Heart right ventricle (tissue), 16 donors: Measurements from ENCODE around the gene LPCAT1. TPM values are rescaled to one million over a fixed set of nuclear protein-coding genes. Genes with fewer than 3 reads are reported as not detected.

Experiments used
- ATAC-seq, 8 donors: fragments of 200-7000 bp; cut with Tn5 transposase; one replicate each; pipeline ENCODE4 v1.9.1; 2020; ENCODE audit warnings: mild to moderate bottlenecking in 8 of 8, moderate library complexity in 8 of 8, moderate number of reproducible peaks in 1 of 8
- DNase-seq, 2 donors: peaks; one replicate each; pipeline ENCODE4 v3.0.0-alpha.2; 2020
- H3K27ac ChIP-seq, 10 donors: fragments of 200-600 bp; sonication (generic) in 2 of 10; one replicate each; pipeline versions ENCODE4 v1.5.0 to v1.8.0; 2020 to 2022; ENCODE audit warnings: mild to moderate bottlenecking in 3 of 10
- H3K27me3 ChIP-seq, 7 donors: fragments of 200-600 bp; one replicate each; pipeline ENCODE4 v1.8.0; 2021 to 2022; ENCODE audit warnings: mild to moderate bottlenecking in 2 of 7
- H3K36me3 ChIP-seq, 9 donors: fragments of 200-600 bp; sonication (generic) in 1 of 9; one replicate each; pipeline versions ENCODE4 v1.5.0 to v1.8.0; 2020 to 2022; ENCODE audit warnings: mild to moderate bottlenecking in 2 of 9
- H3K4me1 ChIP-seq, 9 donors: fragments of 200-600 bp; sonication (generic) in 1 of 9; one replicate each; pipeline versions ENCODE4 v1.5.0 to v1.8.0; 2020 to 2022; ENCODE audit warnings: mild to moderate bottlenecking in 4 of 9
- H3K4me3 ChIP-seq, 10 donors: fragments of 200-600 bp; sonication (generic) in 2 of 10; one replicate each; pipeline versions ENCODE4 v1.5.0 to v1.8.0; 2020 to 2022; ENCODE audit warnings: mild to moderate bottlenecking in 7 of 10, moderate library complexity in 2 of 10
- H3K9me3 ChIP-seq, 11 donors: fragments of 200-600 bp in 10 of 11; sonication (generic) in 2 of 11; one replicate each; pipeline versions ENCODE4 v1.5.0 to v1.8.0; 2013 to 2022; ENCODE audit warnings: mild to moderate bottlenecking in 2 of 11, control low read depth in 1 of 11, moderate library complexity in 1 of 11
- CTCF ChIP-seq, 9 donors: fragments of 200-600 bp; sonication (generic) in 2 of 9; IDR thresholded peaks; one replicate each; pipeline versions ENCODE4 v1.5.0 to v1.8.0; 2021 to 2022; ENCODE audit warnings: antibody characterized with exemption in 9 of 9, mild to moderate bottlenecking in 5 of 9, moderate library complexity in 1 of 9
- WGBS, 2 donors: extraction: QIAGEN DNeasy Blood & Tissue Kit; methylation state at CpG; one replicate each; pipeline ENCODE4 v1.1.7; 2013; ENCODE audit warnings: inconsistent platforms in 1 of 2; 5-methylcytosine and 5-hydroxymethylcytosine counted together
- intact Hi-C, 10 donors: fragments of 100-400 bp; cut with DNase I; formaldehyde crosslinking; loops; one replicate each; pipeline versions ENCODE4 v1.11.1 to v1.14.2; 2022
- polyA plus RNA-seq, 2 donors: library from polyadenylated mRNA; stranded (reverse); fragments of 200-250 nt; gene quantifications; one replicate each; pipeline ENCODE4 v1.2.3, GENCODE V29; 2013
- total RNA-seq, 10 donors: library from RNA; stranded (reverse); fragmentation: NEBNext Ultra II Directional in 3 of 10; extraction: Animal tissue kit (Norgen Biotek cat#: 25700) in 3 of 10; gene quantifications; one replicate each; pipeline versions ENCODE4 v1.2.1 to v1.2.4, GENCODE V29; 2021 to 2023
- donor health status: Arrhythmogenic right ventricular cardiomyopathy.
- donor health status: ischemic (EF 13 %, LVEDD 7.1; RV severe dilation, severe dysfunction).
- donor health status: healthy with polysubstance abuse.
- donor health status: DM: no; HTN: yes; CAD: no.
- donor health status: DM: no; HTN: no; CAD: no.
- donor health status: ischemic (EF 25% LVEDD 6.9; RV normal size, moderate dysfunction).
- donor health status: ischemic (EF 25% LVEDD 5.7; RV mildly dilated, moderate dysfunction).
- donor health status: healthy.
- donor health status: DM: yes; HTN: yes; CAD: no.
- donor health status: Ischemic cardiomyopathy.
- donor health status: ischemic (EF 35%, LVEDD 5.7; RV mildly dilated, moderate dysfunction).
- donor health status: nonischemic (EF 11% LVEDD 7.7; RV severe dilation, severe dysfunction).
- donor health status: DM: yes; HTN: yes; CAD: no.
- donor health status: PGD.
- donor health status: ischemic (EF 29% LVEDD 5.4; RV normal size, mild dysfunction).
- donor health status: nonischemic (EF 23%, LVEDD 6.1; RV moderate dilation, normal function).

LPCAT1 gene
- total and polyA plus RNA-seq, 12 donors, result 5.6 to 25.5 (median 9.6) TPM

GRCh38 chr5:1503241-1504068 lies 20.3 kb downstream of the LPCAT1 start:
- peak overlapping the region in 2 of 10 donors; percentile 12 for H3K4me3 ChIP-seq
- TF ChIP-seq CTCF (IDR thresholded peaks at IDR 0.05), result no peak
- H3K36me3 ChIP-seq, result peaks cover 0 to 34% (median 0%) of the 10 kb centered on the region in 9 donors
- peaks cover 8 to 77% (median 34%) of the 10 kb centered on the region in 9 donors for H3K4me1 ChIP-seq
- peak in 7 of 8 donors; percentile 35 to 72 (median 52) for ATAC-seq
- no peaks in the 10 kb centered on the region for H3K27me3 ChIP-seq
- DNase-seq, result peak; percentile 50
- intact Hi-C loops, result no loop called here
- no peaks in the 10 kb centered on the region for H3K9me3 ChIP-seq
- H3K27ac ChIP-seq, result peak overlapping the region in 5 of 10 donors; percentile 12 to 87 (median 26)
- 53 to 58% methylated on average over 24 of the region's 24 CpGs for WGBS, 2 donors

- no peak for TF ChIP-seq CTCF (IDR thresholded peaks at IDR 0.05)
- peak overlapping the region in 2 of 10 donors; percentile 12 to 87 for H3K27ac ChIP-seq
- no peak for DNase-seq
- H3K27me3 ChIP-seq, result no peaks in the 10 kb centered on the region
- WGBS, 2 donors, result 95 to 97% methylated on average over 10 of the region's 10 CpGs
- H3K36me3 ChIP-seq, result peaks cover 0 to 34% (median 0%) of the 10 kb centered on the region in 9 donors
- ATAC-seq, result no peak
- H3K4me3 ChIP-seq, result no peak overlapping the region
- intact Hi-C loops, result no loop called here
- H3K4me1 ChIP-seq, result peaks cover 8 to 82% (median 34%) of the 10 kb centered on the region in 9 donors
- no peaks in the 10 kb centered on the region for H3K9me3 ChIP-seq
Observed at GRCh38 chr5:1502737-1503120, 21.0 kb downstream of the LPCAT1 start.

- Histone ChIP-seq H3K27me3 (no peaks in the 10 kb centered on the region), H3K9me3 (no peaks in the 10 kb centered on the region), H3K27ac (peak overlapping the region in 1 of 10 donors; percentile 87), H3K4me3 (no peak overlapping the region), H3K36me3 (peaks cover 0 to 39% (median 0%) of the 10 kb centered on the region in 9 donors), H3K4me1 (peaks cover 8 to 82% (median 34%) of the 10 kb centered on the region in 9 donors)
- peak in 7 of 8 donors; percentile 11 to 55 (median 36) for ATAC-seq
- intact Hi-C loops, result no loop called here
- TF ChIP-seq CTCF (IDR thresholded peaks at IDR 0.05), result no peak
- WGBS, 2 donors, result 86 to 88% methylated on average over 23 of the region's 23 CpGs
- peak; percentile 36 to 48 for DNase-seq
Observed at GRCh38 chr5:1502046-1502736, 21.6 kb downstream of the LPCAT1 start.

- peak in 2 of 8 donors; percentile 3 to 10 for ATAC-seq
- WGBS, 2 donors, result 94 to 98% methylated on average over 28 of the region's 28 CpGs
Observed at GRCh38 chr5:1501372-1502045, 22.3 kb downstream of the LPCAT1 start.

More at GRCh38 chr5:1501372-1502045, 22.3 kb downstream of the LPCAT1 start:
- no peak for TF ChIP-seq CTCF (IDR thresholded peaks at IDR 0.05)
- intact Hi-C loops, result no loop called here
- no peaks in the 10 kb centered on the region for H3K27me3 ChIP-seq
- H3K9me3 ChIP-seq, result no peaks in the 10 kb centered on the region
- H3K4me1 ChIP-seq, result peaks cover 8 to 85% (median 34%) of the 10 kb centered on the region in 9 donors
- no peak for DNase-seq
- H3K27ac ChIP-seq, result peak overlapping the region in 1 of 10 donors; percentile 87
- H3K36me3 ChIP-seq, result peaks cover 0 to 46% (median 0%) of the 10 kb centered on the region in 9 donors
- no peak overlapping the region for H3K4me3 ChIP-seq
